IMR-90 (cell line): ENCODE results near the gene POLR1D. TPM values are rescaled to one million over a fixed set of nuclear protein-coding genes. Genes with fewer than 3 reads are reported as not detected.

ENCODE experiments used
- ATAC-seq: fragments of 200-7000 bp; cut with Tn5 transposase; 2 replicates; pipeline ENCODE4 v1.9.1; 2020; ENCODE audit warnings: low read depth, mild to moderate bottlenecking, moderate library complexity
- BruUV-seq: library from RNA; stranded (reverse); fragments of 400-500 nt; replicated peaks from 2 replicates; lab custom pipeline; 2021; lab: Mats Ljungman, UMichigan
- CTCF ChIA-PET: fragments of 300-600 bp; formaldehyde crosslinking; extraction: SDS; loops from one replicate; lab custom pipeline; 2021; ENCODE audit warnings: antibody characterized with exemption; lab: Yijun Ruan, JAX
- POLR2A ChIA-PET: fragments of 300-600 bp; sonication (Branson Sonifier 250); formaldehyde crosslinking; loops from one replicate; lab custom pipeline; 2022; ENCODE audit warnings: antibody characterized with exemption; ENCODE audit not compliant: unreplicated experiment; lab: Charles Lee
- DNase-seq: peaks from one replicate; pipeline ENCODE4 v3.0.0; 2013
- H2AFZ ChIP-seq: replicated peaks from 2 replicates; pipeline ENCODE3; 2013; ENCODE audit warnings: low read length, mild to moderate bottlenecking; ENCODE audit not compliant: poor library complexity
- H2AK5ac ChIP-seq: 2 replicates; pipeline ENCODE4 v1.6.1; 2013; ENCODE audit warnings: low read depth, low read length, inconsistent platforms
- H2AK9ac ChIP-seq: replicated peaks from 2 replicates; pipeline ENCODE3; 2013; ENCODE audit warnings: mild to moderate bottlenecking, low read depth, low read length, moderate library complexity; ENCODE audit not compliant: poor library complexity
- H2BK120ac ChIP-seq: 2 replicates; pipeline ENCODE4 v1.6.1; 2013; ENCODE audit warnings: low read depth, low read length, inconsistent platforms
- H2BK15ac ChIP-seq: 3 replicates; pipeline ENCODE4 v1.6.1; 2013; ENCODE audit warnings: low read depth, low read length, inconsistent platforms
- H2BK20ac ChIP-seq: 2 replicates; pipeline ENCODE4 v1.6.1; 2013; ENCODE audit warnings: low read depth, mild to moderate bottlenecking, inconsistent platforms, low read length, moderate library complexity
- H2BK5ac ChIP-seq: 2 replicates; pipeline ENCODE4 v1.6.1; 2013; ENCODE audit warnings: mild to moderate bottlenecking, low read depth, low read length, inconsistent platforms; ENCODE audit not compliant: poor library complexity, severe bottlenecking
- H3K14ac ChIP-seq: replicated peaks from 2 replicates; pipeline ENCODE4 v1.6.1; 2013; ENCODE audit warnings: low read depth, low read length, inconsistent platforms
- H3K18ac ChIP-seq: 2 replicates; pipeline ENCODE4 v1.6.1; 2013; ENCODE audit warnings: low read depth, low read length, control low read depth
- H3K23ac ChIP-seq: 2 replicates; pipeline ENCODE4 v1.6.1; 2013; ENCODE audit warnings: low read depth, low read length, inconsistent platforms
- H3K27ac ChIP-seq: 2 replicates; pipeline ENCODE4 v1.5.1; 2013; ENCODE audit warnings: mild to moderate bottlenecking, control low read depth, low read length; ENCODE audit not compliant: insufficient read depth
- H3K27me3 ChIP-seq: 2 replicates; pipeline ENCODE4 v1.6.1; 2013; ENCODE audit warnings: low read length; ENCODE audit not compliant: control insufficient read depth, insufficient read depth
- H3K36me3 ChIP-seq: 2 replicates; pipeline ENCODE4 v1.6.1; 2013; ENCODE audit warnings: low read length, mixed read lengths; ENCODE audit not compliant: control insufficient read depth, insufficient read depth
- H3K4ac ChIP-seq: 2 replicates; pipeline ENCODE4 v1.6.1; 2013; ENCODE audit warnings: low read depth, low read length, inconsistent platforms
- H3K4me1 ChIP-seq: 2 replicates; pipeline ENCODE4 v1.6.1; 2013; ENCODE audit warnings: low read length, mixed read lengths; ENCODE audit not compliant: control insufficient read depth, insufficient read depth
- H3K4me2 ChIP-seq: 2 replicates; pipeline ENCODE4 v1.6.1; 2013; ENCODE audit warnings: low read depth, mild to moderate bottlenecking, control low read depth, low read length, moderate library complexity
- H3K4me3 ChIP-seq: 2 replicates; pipeline ENCODE4 v1.5.1; 2013; ENCODE audit warnings: low read depth, mild to moderate bottlenecking, control low read depth, low read length, moderate library complexity; ENCODE audit not compliant: insufficient read depth
- H3K56ac ChIP-seq: 2 replicates; pipeline ENCODE4 v1.6.1; 2013; ENCODE audit warnings: low read length, inconsistent platforms; ENCODE audit not compliant: insufficient read depth; ENCODE audit errors: extremely low read depth
- H3K79me1 ChIP-seq, 2 experiments: 2 replicates each; pipeline ENCODE4 v1.6.1; 2013; ENCODE audit warnings: low read length in 2 of 2, inconsistent platforms in 1 of 2, low read depth in 1 of 2
- H3K9ac ChIP-seq: 2 replicates; pipeline ENCODE4 v1.6.1; 2013; ENCODE audit warnings: low read depth, low read length, control low read depth
- H3K9me1 ChIP-seq: 2 replicates; pipeline ENCODE4 v1.6.1; 2013; ENCODE audit warnings: low read length, inconsistent platforms; ENCODE audit not compliant: insufficient read depth
- H3K9me3 ChIP-seq: 2 replicates; pipeline ENCODE4 v1.6.1; 2013; ENCODE audit warnings: low read length; ENCODE audit not compliant: control insufficient read depth, insufficient read depth
- H4K20me1 ChIP-seq: 2 replicates; pipeline ENCODE4 v1.6.1; 2013; ENCODE audit warnings: low read length, inconsistent platforms; ENCODE audit not compliant: insufficient read depth
- H4K5ac ChIP-seq: 2 replicates; pipeline ENCODE4 v1.6.1; 2013; ENCODE audit warnings: mild to moderate bottlenecking, low read depth, low read length, control low read depth
- H4K8ac ChIP-seq, 2 experiments: 2 replicates each; pipeline ENCODE4 v1.6.1; 2013; ENCODE audit warnings: low read depth in 2 of 2, low read length in 2 of 2, control low read depth in 1 of 2, inconsistent platforms in 1 of 2
- H4K91ac ChIP-seq: 2 replicates; pipeline ENCODE4 v1.6.1; 2013; ENCODE audit warnings: low read depth, low read length, inconsistent platforms; ENCODE audit not compliant: insufficient read depth
- CHD1 ChIP-seq: IDR thresholded peaks from 2 replicates; pipeline ENCODE4 v1.6.1; 2012; ENCODE audit warnings: low read depth, low read length, improper control_type of control experiment
- POLR2A ChIP-seq: IDR thresholded peaks from 2 replicates; pipeline ENCODE4 v1.6.1; 2012; ENCODE audit warnings: mild to moderate bottlenecking, low read depth, low read length
- RAD21 ChIP-seq: IDR thresholded peaks from 2 replicates; pipeline ENCODE4 v1.6.1; 2012; ENCODE audit warnings: low read length, improper control_type of control experiment
- RFX5 ChIP-seq: IDR thresholded peaks from 2 replicates; pipeline ENCODE4 v1.8.0; 2012; ENCODE audit warnings: low read depth, mild to moderate bottlenecking, low read length, moderate library complexity
- SMC3 ChIP-seq: fragments of 150-350 bp; IDR thresholded peaks from 2 replicates; pipeline ENCODE4 v1.6.1; 2016; ENCODE audit warnings: low read depth, mild to moderate bottlenecking, antibody characterized with exemption, low read length, moderate library complexity
- WGBS, 2 experiments: methylation state at CpG; one replicate each; pipeline versions ENCODE4 v1.1.5 to v1.1.7; 2013; ENCODE audit warnings: missing lambda C conversion rate in 2 of 2; ENCODE audit not compliant: insufficient read length in 1 of 2; ENCODE audit errors: extremely low coverage in 2 of 2; 5-methylcytosine and 5-hydroxymethylcytosine counted together
- dilution Hi-C: fragments of 300-500 bp; cut with HindIII; formaldehyde crosslinking; loops from one replicate; pipeline ENCODE4 v1.14.3; 2018; ENCODE audit warnings: low sequenced_read_pairs; ENCODE audit not compliant: unreplicated experiment
- in situ Hi-C: fragments of 300-500 bp; cut with MboI; formaldehyde crosslinking; loops from 3 replicates; pipeline ENCODE4 v1.14.3; 2019; ENCODE audit warnings: low sequenced_read_pairs, inconsistent platforms, mixed read lengths
- intact Hi-C: fragments of 100-400 bp; cut with micrococcal nuclease; formaldehyde crosslinking; loops from 2 replicates; pipeline ENCODE4 v1.10.0; 2022
- polyA plus RNA-seq, 3 experiments: library from polyadenylated mRNA; depleted of rRNA; stranded (reverse); fragments of >200 nt; gene quantifications; 2 replicates each; pipeline ENCODE4 v1.2.3, GENCODE V29; 2012; ENCODE audit warnings: low replicate concordance in 1 of 3
- total RNA-seq: library from RNA; depleted of rRNA; stranded (reverse); fragments of >200 nt; gene quantifications from 2 replicates; pipeline ENCODE4 v1.2.3, GENCODE V29; 2012

Gene POLR1D
- total and polyA plus RNA-seq, 2 of the 4 experiments (the other 2 are of a cell fraction) = 65.4 to 110 TPM

DNA sequence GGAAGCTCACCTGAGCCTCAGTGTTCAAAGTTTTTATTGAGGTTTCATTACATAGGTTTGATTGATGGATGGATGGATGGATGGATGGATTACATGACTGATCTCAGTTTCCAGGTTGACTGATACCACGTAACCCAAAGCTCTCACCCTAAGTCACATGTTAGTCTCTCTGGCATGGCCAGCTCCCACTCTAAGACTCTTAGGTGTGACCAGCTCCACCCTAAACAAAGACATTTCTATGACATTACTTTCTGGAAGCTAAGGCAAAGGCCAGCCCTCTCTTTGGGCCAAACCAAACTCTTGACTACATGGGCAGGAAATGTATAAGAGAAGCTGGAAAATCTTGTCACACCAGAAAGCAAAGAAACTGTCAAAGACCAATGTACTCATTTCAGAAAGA, 28.6 kb downstream of the POLR1D start:
- intact Hi-C loops (no loop called here), in situ Hi-C loops (no loop called here), dilution Hi-C loops (no loop called here)
- ChIA-PET CTCF (no interaction called here), POLR2A (no interaction called here)
- no peaks in the 10 kb centered on the region for H3K27me3 ChIP-seq
- no peak overlapping the region for H3K9ac ChIP-seq
- no peak overlapping the region for H3K56ac ChIP-seq
- no peak overlapping the region for H4K91ac ChIP-seq
- H2AK9ac ChIP-seq = no peak overlapping the region
- H3K4me2 ChIP-seq = no peak overlapping the region
- H3K27ac ChIP-seq = no peak overlapping the region
- H3K23ac ChIP-seq = no peak overlapping the region
- H3K18ac ChIP-seq = no peak overlapping the region
- no peak for DNase-seq
- peaks cover 2% of the 10 kb centered on the region; the same call in 1 of the 2 replicates for H4K20me1 ChIP-seq
- no peak overlapping the region for H2AFZ ChIP-seq
- H3K9me1 ChIP-seq = no peaks in the 10 kb centered on the region
- H4K5ac ChIP-seq = no peak overlapping the region
- no peaks in the 10 kb centered on the region for H3K4me1 ChIP-seq
- H3K36me3 ChIP-seq = peaks cover 16% of the 10 kb centered on the region
- no peak overlapping the region for H2BK5ac ChIP-seq
- H4K8ac ChIP-seq = no peak overlapping the region
- no peak overlapping the region for H3K14ac ChIP-seq
- no peak overlapping the region for H2AK5ac ChIP-seq
- no peak overlapping the region for H2BK120ac ChIP-seq
- H3K4me3 ChIP-seq = no peak overlapping the region
- TF ChIP-seq RFX5 = no peak
- no peak for TF ChIP-seq RAD21
- TF ChIP-seq POLR2A = no peak
- TF ChIP-seq SMC3 = no peak
- no peak for TF ChIP-seq CHD1
- no TSS peak for BruUV-seq
- ATAC-seq = no peak
- H3K9me3 ChIP-seq = 0 out of 2 replicates have a peak, but pooled peaks cover 3% of the 10 kb centered on the region
- H2BK15ac ChIP-seq = no peak overlapping the region
- no CpG with 5 or more reads among the region's 1 CpG for WGBS, 2 experiments
- H2BK20ac ChIP-seq = no peak overlapping the region
- H3K79me1 ChIP-seq = peaks cover 8 to 25% of the 10 kb centered on the region in 2 experiments
- H3K4ac ChIP-seq = no peak overlapping the region
